Measurements from ENCODE around the gene ESYT2. TPM values are rescaled to one million over a fixed set of nuclear protein-coding genes. Genes with fewer than 3 reads are reported as not detected.

The ESYT2 gene
- total RNA-seq, 1 experiment from 2014 or later, result 39.0 TPM

DNA sequence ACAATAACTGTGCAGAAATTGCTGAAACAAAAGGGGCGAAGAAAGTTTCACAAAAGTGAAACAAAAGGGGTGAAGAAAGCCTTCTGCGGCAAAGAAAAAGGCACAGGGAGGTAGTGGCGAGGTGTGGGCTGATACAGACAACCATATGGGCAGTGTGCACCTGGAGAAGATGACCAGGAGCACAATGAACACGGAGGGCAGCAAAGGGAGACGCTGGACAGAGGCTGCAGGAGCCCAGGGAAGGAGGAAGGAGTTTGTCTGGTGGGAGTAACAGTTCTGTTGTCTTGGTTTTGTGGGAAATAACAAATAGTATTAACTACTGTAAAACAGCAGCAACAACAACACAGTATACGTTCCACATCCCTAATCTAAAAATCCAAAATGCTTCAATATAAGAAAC, 42.4 kb downstream of the ESYT2 start:
- no CpG with 5 or more reads among the region's 6 CpGs for WGBS (ENCODE audit: extremely low coverage, insufficient read length, low lambda C conversion rate)
- DNase-seq, result no peak
- H3K4me3 Mint-ChIP-seq, result no peak overlapping the region; a peak in 1 of 5 replicates
- Histone ChIP-seq H4K5ac (ENCODE audit: insufficient read length, low read depth, low read length) (no peak overlapping the region), H2BK12ac (ENCODE audit: insufficient read length, low read depth, low read length) (no peak overlapping the region), H3K4me1 (ENCODE audit: insufficient read depth, low read length) (no peaks in the 10 kb centered on the region), H3T11ph (ENCODE audit: low read length) (no peak overlapping the region), H4K8ac (replicated peaks; ENCODE audit: insufficient read length, low read depth, low read length) (no peak overlapping the region), H4K91ac (ENCODE audit: insufficient read length, low read depth, low read length) (no peak overlapping the region), H2BK120ac (ENCODE audit: low read depth, low read length, poor library complexity, severe bottlenecking) (no peak overlapping the region), H3K79me2 (ENCODE audit: insufficient read depth, low read length) (no peaks in the 10 kb centered on the region), H3K23ac (ENCODE audit: insufficient read length, low read depth, low read length) (no peak overlapping the region), H3K18ac (ENCODE audit: insufficient read length, low read depth, low read length) (no peak overlapping the region), H3K27me3 (ENCODE audit: insufficient read depth, low read length) (no peaks in the 10 kb centered on the region), H2BK20ac (ENCODE audit: low read depth, low read length, poor library complexity, severe bottlenecking) (no peak overlapping the region), H4K20me1 (ENCODE audit: control insufficient read depth, insufficient read depth, insufficient read length) (no peaks in the 10 kb centered on the region), H3K14ac (ENCODE audit: insufficient read depth, low read length) (no peak overlapping the region), H3K27ac (ENCODE audit: insufficient read length, low read depth, low read length) (no peak overlapping the region), H3K79me1 (ENCODE audit: insufficient read depth, low read depth, low read length, poor library complexity, severe bottlenecking) (no peaks in the 10 kb centered on the region), H2AK5ac (ENCODE audit: insufficient read length, low read length) (no peak overlapping the region), H3K9ac (ENCODE audit: extremely low read depth, insufficient read length, low read length) (no peak overlapping the region), H3K56ac (ENCODE audit: insufficient read length, low read depth, low read length) (no peak overlapping the region), H3K23me2 (ENCODE audit: insufficient read length, low read depth, low read length, poor library complexity, severe bottlenecking) (no peaks in the 10 kb centered on the region), H3K4ac (ENCODE audit: low read depth, low read length) (no peak overlapping the region), H2BK15ac (ENCODE audit: low read depth, low read length) (no peak overlapping the region), H2BK5ac (ENCODE audit: insufficient read length, low read length) (no peak overlapping the region), H3K9me3 (ENCODE audit: control insufficient read depth, low read depth, low read length) (peaks cover 4% of the 10 kb centered on the region), H2AFZ (ENCODE audit: low read length) (no peak overlapping the region), H3K4me2 (ENCODE audit: insufficient read depth, insufficient read length, low read length) (no peak overlapping the region)
- TF ChIP-seq, protein P1, sequence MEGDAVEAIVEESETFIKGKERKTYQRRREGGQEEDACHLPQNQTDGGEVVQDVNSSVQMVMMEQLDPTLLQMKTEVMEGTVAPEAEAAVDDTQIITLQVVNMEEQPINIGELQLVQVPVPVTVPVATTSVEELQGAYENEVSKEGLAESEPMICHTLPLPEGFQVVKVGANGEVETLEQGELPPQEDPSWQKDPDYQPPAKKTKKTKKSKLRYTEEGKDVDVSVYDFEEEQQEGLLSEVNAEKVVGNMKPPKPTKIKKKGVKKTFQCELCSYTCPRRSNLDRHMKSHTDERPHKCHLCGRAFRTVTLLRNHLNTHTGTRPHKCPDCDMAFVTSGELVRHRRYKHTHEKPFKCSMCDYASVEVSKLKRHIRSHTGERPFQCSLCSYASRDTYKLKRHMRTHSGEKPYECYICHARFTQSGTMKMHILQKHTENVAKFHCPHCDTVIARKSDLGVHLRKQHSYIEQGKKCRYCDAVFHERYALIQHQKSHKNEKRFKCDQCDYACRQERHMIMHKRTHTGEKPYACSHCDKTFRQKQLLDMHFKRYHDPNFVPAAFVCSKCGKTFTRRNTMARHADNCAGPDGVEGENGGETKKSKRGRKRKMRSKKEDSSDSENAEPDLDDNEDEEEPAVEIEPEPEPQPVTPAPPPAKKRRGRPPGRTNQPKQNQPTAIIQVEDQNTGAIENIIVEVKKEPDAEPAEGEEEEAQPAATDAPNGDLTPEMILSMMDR (conservative IDR thresholded peaks at IDR 0.05), result no peak
- H3K27me3 Mint-ChIP-seq (ENCODE audit: low read depth), result no peaks in the 10 kb centered on the region
- H3K9me3 Mint-ChIP-seq, result no peaks in the 10 kb centered on the region
- peak overlapping the region in 2 of 3 experiments; percentile 23 to 54; a peak in 3 of 7 replicates for H3K27ac Mint-ChIP-seq
- peaks cover 8 to 44% (median 23%) of the 10 kb centered on the region in 3 experiments; a peak in 6 of 7 replicates for H3K36me3 Mint-ChIP-seq (ENCODE audit: insufficient read depth in 1 of 3, low read depth in 3 of 3)
- 0 out of 4 replicates have a peak, but pooled peaks cover 0 to 2% of the 10 kb centered on the region in 2 experiments for H3K4me1 Mint-ChIP-seq
